ENCODE measurements around the gene KAT5.

GRCh38 chr11:65739022-65739421 is 27.0 kb downstream of the KAT5 start:
- TF ChIP-seq CTCF (IDR thresholded peaks at IDR 0.05) (no peak), EP300 (IDR thresholded peaks at IDR 0.05) (no peak)
